GM21515 (cell line): Measurements from ENCODE around the gene CMTM4.
"Not testable (repeated sequence)": the region's sequence is repeated elsewhere in the genome, so short reads cannot be mapped to it uniquely, and the experiment has no call there.

Experiments used
- ATAC-seq: cut with Tn5 transposase; IDR thresholded peaks from one replicate; pipeline ENCODE4 v1.9.1; 2021; ENCODE audit not compliant: unreplicated experiment

Gene CMTM4

GRCh38 chr16:66649167-66649566, 47.4 kb downstream of the CMTM4 start:
- no peak for ATAC-seq

- no peak for ATAC-seq
Measured at GRCh38 chr16:66647866-66648265, 48.7 kb downstream of the CMTM4 start.

GRCh38 chr16:66641387-66641786, 55.2 kb downstream of the CMTM4 start:
- ATAC-seq = no peak

- ATAC-seq = no peak
Measured at GRCh38 chr16:66640724-66641314, 55.7 kb downstream of the CMTM4 start.

- no peak for ATAC-seq
Measured at GRCh38 chr16:66639091-66639885, 57.3 kb downstream of the CMTM4 start.

- no peak for ATAC-seq
Measured at GRCh38 chr16:66637806-66638205, 58.7 kb downstream of the CMTM4 start.

- no peak for ATAC-seq
Measured at GRCh38 chr16:66636199-66636598, 60.3 kb downstream of the CMTM4 start.

- no peak for ATAC-seq
Measured at GRCh38 chr16:66635406-66635805, 61.1 kb downstream of the CMTM4 start.

- no peak for ATAC-seq
Measured at GRCh38 chr16:66634527-66635196, 61.9 kb downstream of the CMTM4 start.

GRCh38 chr16:66631558-66631957, 65.0 kb downstream of the CMTM4 start:
- not testable (repeated sequence) for ATAC-seq

GRCh38 chr16:66630561-66631260, 65.8 kb downstream of the CMTM4 start:
- ATAC-seq = not testable (repeated sequence)

GRCh38 chr16:66629856-66630255, 66.7 kb downstream of the CMTM4 start:
- no peak for ATAC-seq

- ATAC-seq = not testable (repeated sequence)
Measured at GRCh38 chr16:66627611-66628378, 68.7 kb downstream of the CMTM4 start.

- ATAC-seq = no peak
Measured at GRCh38 chr16:66623755-66624154, 72.8 kb downstream of the CMTM4 start.

- ATAC-seq = no peak
Measured at GRCh38 chr16:66622863-66623262, 73.7 kb downstream of the CMTM4 start.

- ATAC-seq = no peak
Measured at GRCh38 chr16:66621973-66622372, 74.6 kb downstream of the CMTM4 start.

- no peak for ATAC-seq
Measured at GRCh38 chr16:66620429-66620795, 76.1 kb downstream of the CMTM4 start.

GRCh38 chr16:66619534-66620428, 76.8 kb downstream of the CMTM4 start:
- ATAC-seq = no peak

- ATAC-seq = no peak
Measured at GRCh38 chr16:66618588-66619375, 77.8 kb downstream of the CMTM4 start.
